Activated B cell treated with CpG ODN at 0.5 μM for 24 hours (primary cell): ENCODE results near the gene BTBD6. TPM values are rescaled to one million over a fixed set of nuclear protein-coding genes. Genes with fewer than 3 reads are reported as not detected.

Experiments used
- ATAC-seq: fragments of 200-7000 bp; cut with Tn5 transposase; one replicate; pipeline ENCODE4 v1.10.0; 2021; ENCODE audit warnings: low read depth, mild to moderate bottlenecking, moderate library complexity
- CTCF ChIA-PET: fragments of 350-600 bp; sonication (Branson Sonifier 250); formaldehyde crosslinking; loops from one replicate; lab custom pipeline; 2021; ENCODE audit warnings: antibody characterized with exemption; lab: Charles Lee
- POLR2A ChIA-PET: fragments of 350-600 bp; sonication (Branson Sonifier 250); formaldehyde crosslinking; loops from one replicate; lab custom pipeline; 2021; ENCODE audit warnings: antibody characterized with exemption; lab: Charles Lee
- DNase-seq: peaks from one replicate; pipeline ENCODE4 v3.0.0; 2022
- H3K27ac Mint-ChIP-seq: one replicate; pipeline ENCODE4 v1.8.0; 2020; ENCODE audit warnings: mixed read lengths
- H3K27me3 Mint-ChIP-seq: one replicate; pipeline ENCODE4 v1.8.0; 2021; ENCODE audit warnings: mixed read lengths
- H3K36me3 Mint-ChIP-seq: one replicate; pipeline ENCODE4 v1.8.0; 2021; ENCODE audit warnings: low read depth, mixed read lengths
- H3K4me1 Mint-ChIP-seq: one replicate; pipeline ENCODE4 v1.8.0; 2021; ENCODE audit warnings: mixed read lengths
- H3K4me3 Mint-ChIP-seq: one replicate; pipeline ENCODE4 v1.8.0; 2020; ENCODE audit warnings: mild to moderate bottlenecking, mixed read lengths
- H3K9me3 Mint-ChIP-seq: one replicate; pipeline ENCODE4 v1.8.0; 2020; ENCODE audit warnings: mixed read lengths
- CTCF ChIP-seq: fragments of 200-600 bp; IDR thresholded peaks from one replicate; pipeline ENCODE4 v1.8.0; 2022; ENCODE audit warnings: antibody characterized with exemption, mild to moderate bottlenecking
- intact Hi-C: fragments of 100-400 bp; cut with micrococcal nuclease; formaldehyde crosslinking; loops from one replicate; pipeline ENCODE4 v1.15.1; 2024
- total RNA-seq: library from RNA; stranded (reverse); gene quantifications from 2 replicates; pipeline ENCODE4 v1.2.3, GENCODE V29; 2022

BTBD6 gene
- total RNA-seq, 1 donor from 2014 or later: 21.0 TPM

GRCh38 chr14:105215602-105216001, 32.7 kb upstream of the BTBD6 start:
- Mint-ChIP-seq H3K4me1 (no peaks in the 10 kb centered on the region), H3K9me3 (no peaks in the 10 kb centered on the region), H3K4me3 (no peak overlapping the region), H3K27ac (no peak overlapping the region), H3K36me3 (peaks cover 51% of the 10 kb centered on the region), H3K27me3 (no peaks in the 10 kb centered on the region)
- ATAC-seq (no peak), DNase-seq (no peak)
- POLR2A ChIA-PET: no interaction called here
- CTCF ChIA-PET: no interaction called here
- intact Hi-C loops: no loop called here
- no peak for TF ChIP-seq CTCF

- no peak for ATAC-seq
- POLR2A ChIA-PET: no interaction called here
- DNase-seq: no peak
- no peak overlapping the region for H3K4me3 Mint-ChIP-seq
- peaks cover 54% of the 10 kb centered on the region for H3K36me3 Mint-ChIP-seq
- H3K27me3 Mint-ChIP-seq: no peaks in the 10 kb centered on the region
- H3K9me3 Mint-ChIP-seq: no peaks in the 10 kb centered on the region
- CTCF ChIA-PET: no interaction called here
- intact Hi-C loops: no loop called here
- TF ChIP-seq CTCF: no peak
- no peak overlapping the region for H3K27ac Mint-ChIP-seq
- no peaks in the 10 kb centered on the region for H3K4me1 Mint-ChIP-seq
Measured at GRCh38 chr14:105216490-105217247, 31.7 kb upstream of the BTBD6 start.

- intact Hi-C loops: no loop called here
- POLR2A ChIA-PET: no interaction called here
- CTCF ChIA-PET: no interaction called here
- H3K27ac Mint-ChIP-seq: no peak overlapping the region
- H3K4me3 Mint-ChIP-seq: no peak overlapping the region
- H3K27me3 Mint-ChIP-seq: no peaks in the 10 kb centered on the region
- ATAC-seq: no peak
- TF ChIP-seq CTCF: no peak
- peaks cover 59% of the 10 kb centered on the region for H3K36me3 Mint-ChIP-seq
- no peak for DNase-seq
- H3K4me1 Mint-ChIP-seq: no peaks in the 10 kb centered on the region
- H3K9me3 Mint-ChIP-seq: no peaks in the 10 kb centered on the region
Measured at GRCh38 chr14:105217774-105218173, 30.6 kb upstream of the BTBD6 start.

- TF ChIP-seq CTCF: no peak
- H3K36me3 Mint-ChIP-seq: peaks cover 60% of the 10 kb centered on the region
- H3K27me3 Mint-ChIP-seq: no peaks in the 10 kb centered on the region
- no peak overlapping the region for H3K27ac Mint-ChIP-seq
- no peak overlapping the region for H3K4me3 Mint-ChIP-seq
- CTCF ChIA-PET: no interaction called here
- no peak for ATAC-seq
- DNase-seq: no peak
- POLR2A ChIA-PET: no interaction called here
- no peaks in the 10 kb centered on the region for H3K4me1 Mint-ChIP-seq
- no peaks in the 10 kb centered on the region for H3K9me3 Mint-ChIP-seq
- intact Hi-C loops: no loop called here
Measured at GRCh38 chr14:105218611-105219010, 29.7 kb upstream of the BTBD6 start.

GRCh38 chr14:105219043-105219612, 29.2 kb upstream of the BTBD6 start:
- H3K27ac Mint-ChIP-seq: no peak overlapping the region
- peaks cover 66% of the 10 kb centered on the region for H3K36me3 Mint-ChIP-seq
- H3K4me3 Mint-ChIP-seq: no peak overlapping the region
- H3K27me3 Mint-ChIP-seq: no peaks in the 10 kb centered on the region
- no peak for DNase-seq
- no peaks in the 10 kb centered on the region for H3K9me3 Mint-ChIP-seq
- ATAC-seq: no peak
- intact Hi-C loops: no loop called here
- H3K4me1 Mint-ChIP-seq: no peaks in the 10 kb centered on the region
- ChIA-PET CTCF (no interaction called here), POLR2A (no interaction called here)
- no peak for TF ChIP-seq CTCF
